OCI-LY7 (cell line): ENCODE measurements around the gene RBFOX1. TPM values are rescaled to one million over a fixed set of nuclear protein-coding genes. Genes with fewer than 3 reads are reported as not detected.

Experiments used
- BruUV-seq: library from RNA; stranded (reverse); fragments of 400-500 nt; replicated peaks from 2 replicates; lab custom pipeline; 2021; lab: Mats Ljungman, UMichigan
- CTCF ChIA-PET: fragments of 300-600 bp; sonication (Branson Sonifier 250); formaldehyde crosslinking; loops from one replicate; lab custom pipeline; 2022; ENCODE audit warnings: antibody characterized with exemption; ENCODE audit not compliant: unreplicated experiment; lab: Charles Lee
- POLR2A ChIA-PET: fragments of 300-600 bp; sonication (Branson Sonifier 250); formaldehyde crosslinking; loops from one replicate; lab custom pipeline; 2022; ENCODE audit warnings: antibody characterized with exemption; lab: Charles Lee
- DNase-seq: peaks from one replicate; pipeline ENCODE4 v3.0.0-alpha.2; 2015; ENCODE audit warnings: low spot score
- H2AFZ ChIP-seq: fragments of 200-600 bp; sonication (generic), shearing (Covaris generic); 2 replicates; pipeline ENCODE4 v1.6.1; 2014; ENCODE audit warnings: mild to moderate bottlenecking, antibody characterized with exemption, low read length, moderate library complexity
- H3K27ac ChIP-seq: fragments of 200-600 bp; sonication (generic); 2 replicates; pipeline ENCODE4 v1.5.1; 2014; ENCODE audit warnings: mixed run types, low read depth, mild to moderate bottlenecking, moderate library complexity, low read length, inconsistent platforms; ENCODE audit not compliant: poor library complexity, severe bottlenecking
- H3K36me3 ChIP-seq: fragments of 200-600 bp; sonication (generic); 2 replicates; pipeline ENCODE4 v1.6.1; 2014; ENCODE audit warnings: mild to moderate bottlenecking, antibody characterized with exemption, low read length, moderate library complexity, mixed read lengths; ENCODE audit not compliant: insufficient read depth
- H3K4me1 ChIP-seq: fragments of 200-600 bp; sonication (generic); 2 replicates; pipeline ENCODE4 v1.5.1; 2014; ENCODE audit warnings: mild to moderate bottlenecking, low read length; ENCODE audit not compliant: insufficient read depth, poor library complexity, severe bottlenecking
- H3K4me2 ChIP-seq: fragments of 200-600 bp; sonication (generic); 2 replicates; pipeline ENCODE4 v1.6.1; 2014; ENCODE audit warnings: mild to moderate bottlenecking, low read length
- H3K4me3 ChIP-seq: fragments of 200-600 bp; sonication (generic); 2 replicates; pipeline ENCODE4 v1.5.1; 2014; ENCODE audit warnings: mild to moderate bottlenecking, low read depth, low read length; ENCODE audit not compliant: poor library complexity, severe bottlenecking
- H3K79me2 ChIP-seq: fragments of 200-600 bp; sonication (generic); 2 replicates; pipeline ENCODE4 v1.6.1; 2016; ENCODE audit warnings: low read depth, mild to moderate bottlenecking, low read length, moderate library complexity, mixed read lengths; ENCODE audit not compliant: insufficient read depth
- H3K9me2 ChIP-seq: fragments of 200-600 bp; sonication (generic); 2 replicates; pipeline ENCODE4 v1.6.1; 2016; ENCODE audit warnings: mild to moderate bottlenecking, low read length, mixed read lengths; ENCODE audit not compliant: insufficient read depth
- H3K9me3 ChIP-seq: fragments of 200-600 bp; sonication (generic); 2 replicates; pipeline ENCODE4 v1.6.1; 2014; ENCODE audit warnings: mild to moderate bottlenecking, mixed run types, low read length, mixed read lengths
- H4K20me1 ChIP-seq: fragments of 200-600 bp; sonication (generic); 2 replicates; pipeline ENCODE4 v1.6.1; 2014; ENCODE audit warnings: mild to moderate bottlenecking, antibody characterized with exemption, low read length, moderate library complexity, mixed read lengths; ENCODE audit not compliant: insufficient read depth
- CTCF ChIP-seq: fragments of 200-600 bp; sonication (generic); conservative IDR thresholded peaks from 2 replicates; pipeline ENCODE4 v1.5.1; 2014; ENCODE audit warnings: mild to moderate bottlenecking, antibody characterized with exemption, low read length, moderate library complexity, mixed read lengths
- EZH2phosphoT487 ChIP-seq: fragments of 200-600 bp; sonication (generic); IDR thresholded peaks from 2 replicates; pipeline ENCODE4 v1.6.1; 2018; ENCODE audit warnings: low read depth, borderline replicate concordance, mild to moderate bottlenecking, mixed run types, antibody characterized with exemption, low read length, moderate library complexity, mixed read lengths
- intact Hi-C: fragments of 100-400 bp; cut with micrococcal nuclease; formaldehyde crosslinking; loops from one replicate; pipeline ENCODE4 v1.10.0; 2022; ENCODE audit not compliant: unreplicated experiment
- total RNA-seq, 2 experiments: library from RNA; depleted of rRNA in 1 of 2; stranded (reverse); fragments of >200 nt in 1 of 2; shearing (Covaris generic) in 1 of 2; gene quantifications; 2 replicates each; pipeline ENCODE4 v1.2.3, GENCODE V29; 2014 to 2022

Gene RBFOX1
- total RNA-seq, 2 experiments from 2014 or later, result not detected

GRCh38 chr16:7583396-7583795 is 250.8 kb downstream of the RBFOX1 start:
- no peaks in the 10 kb centered on the region for H3K9me3 ChIP-seq
- DNase-seq, result no peak
- H3K4me1 ChIP-seq, result no peaks in the 10 kb centered on the region
- no TSS peak for BruUV-seq
- no peaks in the 10 kb centered on the region for H3K36me3 ChIP-seq
- no peak overlapping the region for H2AFZ ChIP-seq
- POLR2A ChIA-PET, result no interaction called here
- no peak overlapping the region for H3K4me3 ChIP-seq
- CTCF ChIA-PET, result no interaction called here
- H4K20me1 ChIP-seq, result no peaks in the 10 kb centered on the region
- no peak for TF ChIP-seq EZH2phosphoT487
- no peak for TF ChIP-seq CTCF
- no peaks in the 10 kb centered on the region for H3K79me2 ChIP-seq
- no peak overlapping the region for H3K27ac ChIP-seq
- no peak overlapping the region for H3K4me2 ChIP-seq
- H3K9me2 ChIP-seq, result no peaks in the 10 kb centered on the region
- intact Hi-C loops, result no loop called here

GRCh38 chr16:7584561-7584960 is 251.9 kb downstream of the RBFOX1 start:
- Histone ChIP-seq H4K20me1 (no peaks in the 10 kb centered on the region), H3K79me2 (no peaks in the 10 kb centered on the region), H3K4me2 (no peak overlapping the region), H3K4me3 (no peak overlapping the region), H3K9me3 (no peaks in the 10 kb centered on the region), H2AFZ (no peak overlapping the region), H3K36me3 (no peaks in the 10 kb centered on the region), H3K4me1 (no peaks in the 10 kb centered on the region), H3K27ac (no peak overlapping the region), H3K9me2 (no peaks in the 10 kb centered on the region)
- no peak for DNase-seq
- ChIA-PET CTCF (no interaction called here), POLR2A (interaction anchor here (0.5 kb wide), 1 partner anchor 16 kb away, joined by 3 read pairs; no protein-coding TSS in a partner anchor)
- intact Hi-C loops, result no loop called here
- BruUV-seq, result no TSS peak
- TF ChIP-seq CTCF, result no peak
- no peak for TF ChIP-seq EZH2phosphoT487

- no peaks in the 10 kb centered on the region for H3K4me1 ChIP-seq
- intact Hi-C loops, result no loop called here
- no TSS peak for BruUV-seq
- no peaks in the 10 kb centered on the region for H3K9me2 ChIP-seq
- ChIA-PET CTCF (no interaction called here), POLR2A (no interaction called here)
- no peaks in the 10 kb centered on the region for H3K79me2 ChIP-seq
- no peak overlapping the region for H2AFZ ChIP-seq
- H3K9me3 ChIP-seq, result no peaks in the 10 kb centered on the region
- no peak overlapping the region for H3K4me2 ChIP-seq
- H3K36me3 ChIP-seq, result no peaks in the 10 kb centered on the region
- no peak overlapping the region for H3K4me3 ChIP-seq
- DNase-seq, result no peak
- no peaks in the 10 kb centered on the region for H4K20me1 ChIP-seq
- no peak for TF ChIP-seq EZH2phosphoT487
- TF ChIP-seq CTCF, result no peak
- H3K27ac ChIP-seq, result no peak overlapping the region
Observed at GRCh38 chr16:7585705-7586104, 253.1 kb downstream of the RBFOX1 start.
